Measurements from ENCODE around the gene KCNK6. TPM values are rescaled to one million over a fixed set of nuclear protein-coding genes. Genes with fewer than 3 reads are reported as not detected.

Gene KCNK6
- total RNA-seq, 1 donor from 2014 or later: 13.1 TPM

- Histone ChIP-seq H3K9me3 (no peaks in the 10 kb centered on the region), H3K4me1 (no peaks in the 10 kb centered on the region), H3K27me3 (no peaks in the 10 kb centered on the region), H3K36me3 (no peaks in the 10 kb centered on the region), H3K27ac (no peak overlapping the region), H3K4me3 (no peak overlapping the region)
- intact Hi-C loops (cut with DNase I): no loop called here
- no peak for DNase-seq
- no peak for ATAC-seq
- TF ChIP-seq, protein P1, sequence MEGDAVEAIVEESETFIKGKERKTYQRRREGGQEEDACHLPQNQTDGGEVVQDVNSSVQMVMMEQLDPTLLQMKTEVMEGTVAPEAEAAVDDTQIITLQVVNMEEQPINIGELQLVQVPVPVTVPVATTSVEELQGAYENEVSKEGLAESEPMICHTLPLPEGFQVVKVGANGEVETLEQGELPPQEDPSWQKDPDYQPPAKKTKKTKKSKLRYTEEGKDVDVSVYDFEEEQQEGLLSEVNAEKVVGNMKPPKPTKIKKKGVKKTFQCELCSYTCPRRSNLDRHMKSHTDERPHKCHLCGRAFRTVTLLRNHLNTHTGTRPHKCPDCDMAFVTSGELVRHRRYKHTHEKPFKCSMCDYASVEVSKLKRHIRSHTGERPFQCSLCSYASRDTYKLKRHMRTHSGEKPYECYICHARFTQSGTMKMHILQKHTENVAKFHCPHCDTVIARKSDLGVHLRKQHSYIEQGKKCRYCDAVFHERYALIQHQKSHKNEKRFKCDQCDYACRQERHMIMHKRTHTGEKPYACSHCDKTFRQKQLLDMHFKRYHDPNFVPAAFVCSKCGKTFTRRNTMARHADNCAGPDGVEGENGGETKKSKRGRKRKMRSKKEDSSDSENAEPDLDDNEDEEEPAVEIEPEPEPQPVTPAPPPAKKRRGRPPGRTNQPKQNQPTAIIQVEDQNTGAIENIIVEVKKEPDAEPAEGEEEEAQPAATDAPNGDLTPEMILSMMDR (IDR thresholded peaks at IDR 0.05): no peak
These were observed 49.9 kb downstream of the KCNK6 start for GRCh38 chr19:38369584-38369983.

DNA sequence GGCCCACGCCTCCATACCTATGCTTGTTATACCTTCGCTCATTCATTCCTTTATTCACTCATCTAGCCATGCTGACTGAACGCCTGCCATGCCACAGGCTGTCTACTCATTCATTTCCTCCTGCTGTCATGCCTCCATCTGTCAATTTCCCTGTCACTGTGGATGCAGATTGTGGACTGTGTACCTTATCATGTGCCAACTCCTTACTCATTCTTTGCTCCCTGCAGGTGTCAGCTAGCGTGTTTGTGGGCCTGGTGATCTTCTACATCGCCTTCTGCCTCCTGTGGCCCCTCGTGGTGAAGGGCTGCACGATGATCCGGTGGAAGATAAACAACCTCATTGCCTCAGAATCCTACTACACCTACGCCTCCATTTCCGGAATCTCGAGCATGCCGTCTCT, 50.7 kb downstream of the KCNK6 start:
- H3K4me1 ChIP-seq: peaks cover 3% of the 10 kb centered on the region
- no peak for ATAC-seq
- no peak for DNase-seq
- intact Hi-C loops (cut with DNase I): no loop called here
- H3K9me3 ChIP-seq: no peaks in the 10 kb centered on the region
- H3K4me3 ChIP-seq: no peak overlapping the region
- H3K27ac ChIP-seq: no peak overlapping the region
- TF ChIP-seq, protein P1 (IDR thresholded peaks at IDR 0.05): no peak
- H3K36me3 ChIP-seq: no peaks in the 10 kb centered on the region
- no peaks in the 10 kb centered on the region for H3K27me3 ChIP-seq

DNA sequence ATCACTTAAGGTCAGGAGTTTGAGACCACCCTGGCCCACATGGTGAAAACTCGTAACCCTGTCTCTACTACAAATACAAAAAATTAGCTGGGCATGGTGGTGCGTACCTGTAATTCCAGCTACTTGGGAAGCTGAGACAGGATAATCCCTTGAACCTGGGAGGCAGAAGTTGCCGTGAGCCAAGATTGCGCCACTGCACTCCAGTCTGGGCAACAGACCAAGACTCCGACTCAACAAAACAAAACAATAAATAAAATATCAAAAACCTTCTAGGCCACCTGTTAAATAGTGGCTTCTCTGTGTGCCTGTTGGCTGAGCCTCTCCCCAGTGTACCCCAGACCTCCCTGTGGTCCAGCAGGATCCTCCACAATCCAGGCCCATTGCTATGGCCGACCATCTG, 51.4 kb downstream of the KCNK6 start:
- intact Hi-C loops (cut with DNase I): no loop called here
- H3K4me1 ChIP-seq: peaks cover 10% of the 10 kb centered on the region
- TF ChIP-seq, protein P1 (IDR thresholded peaks at IDR 0.05): no peak
- H3K4me3 ChIP-seq: no peak overlapping the region
- no peaks in the 10 kb centered on the region for H3K36me3 ChIP-seq
- no peak for ATAC-seq
- DNase-seq: no peak
- no peak overlapping the region for H3K27ac ChIP-seq
- H3K9me3 ChIP-seq: no peaks in the 10 kb centered on the region
- H3K27me3 ChIP-seq: no peaks in the 10 kb centered on the region

GRCh38 chr19:38373907-38374331, 54.3 kb downstream of the KCNK6 start:
- Histone ChIP-seq H3K4me3 (peak overlapping the region; percentile 82), H3K36me3 (peaks cover 14% of the 10 kb centered on the region), H3K27me3 (no peaks in the 10 kb centered on the region), H3K27ac (peak overlapping the region; percentile 85), H3K4me1 (peaks cover 16% of the 10 kb centered on the region), H3K9me3 (no peaks in the 10 kb centered on the region)
- no peak for DNase-seq
- no peak for ATAC-seq
- intact Hi-C loops (cut with DNase I): no loop called here
- TF ChIP-seq, protein P1 (IDR thresholded peaks at IDR 0.05): no peak

- Histone ChIP-seq H3K27me3 (no peaks in the 10 kb centered on the region), H3K4me1 (peaks cover 16% of the 10 kb centered on the region), H3K9me3 (no peaks in the 10 kb centered on the region), H3K27ac (peak within 1 kb of the TSS; percentile 89), H3K36me3 (peaks cover 19% of the 10 kb centered on the region), H3K4me3 (peak within 1 kb of the TSS; percentile 82)
- DNase-seq (peak; percentile 100), ATAC-seq (peak; percentile 99)
- TF ChIP-seq, protein P1 (IDR thresholded peaks at IDR 0.05): peak; percentile 44
- intact Hi-C loops (cut with DNase I): no loop called here
These were observed 54.9 kb downstream of the KCNK6 start, which contains the start of gene PSMD8 for GRCh38 chr19:38374332-38375097. Gene PSMD8, plus strand, starts transcription at chr19:38374571. Its CDS starts 31 bp downstream, at chr19:38374602.
